Measurements from ENCODE around the gene SSC5D. TPM values are rescaled to one million over a fixed set of nuclear protein-coding genes. Genes with fewer than 3 reads are reported as not detected.

Gene SSC5D
- total and polyA plus RNA-seq, 2 experiments from 2014 or later = 0.23 to 0.69 TPM

GRCh38 chr19:55474269-55475265 is 13.7 kb upstream of the SSC5D start:
- Histone ChIP-seq H3K9me2 (ENCODE audit: insufficient read depth) (no peaks in the 10 kb centered on the region), H3K79me2 (replicated peaks; ENCODE audit: insufficient read depth) (peaks cover 9% of the 10 kb centered on the region), H2AFZ (no peak overlapping the region), H3K4me1 (ENCODE audit: insufficient read depth) (peaks cover 13% of the 10 kb centered on the region; the same call in 1 of the 2 replicates), H3K4me3 (no peak overlapping the region), H3K27ac (ENCODE audit: low read depth) (no peak overlapping the region), H3K27me3 (ENCODE audit: insufficient read depth) (no peaks in the 10 kb centered on the region), H4K20me1 (replicated peaks; ENCODE audit: insufficient read depth) (no peaks in the 10 kb centered on the region), H3F3A (replicated peaks; ENCODE audit: low read depth) (peaks cover 22% of the 10 kb centered on the region; the same call in 1 of the 2 replicates), H3K4me2 (no peak overlapping the region), H3K36me3 (ENCODE audit: insufficient read depth) (no peaks in the 10 kb centered on the region)
- peaks cover 23% of the 10 kb centered on the region for H3K27me3 Mint-ChIP-seq (ENCODE audit: insufficient read depth, low read depth, poor library complexity)
- peaks cover 29% of the 10 kb centered on the region for H3K4me1 Mint-ChIP-seq
- no peak for DNase-seq (ENCODE audit: low spot score)
- TF ChIP-seq CREB1 (CRISPR knock-in tag; IDR thresholded peaks at IDR 0.05; ENCODE audit: low read depth) = no peak
- no peak for TF ChIP-seq POLR2AphosphoS5 (IDR thresholded peaks at IDR 0.05; ENCODE audit: low read depth)
- TF ChIP-seq EZH2phosphoT487 (IDR thresholded peaks at IDR 0.05; ENCODE audit: unreplicated experiment) = no peak
- TF ChIP-seq CTCF (conservative IDR thresholded peaks at IDR 0.05; ENCODE audit: low read depth in 2 of 2) = no peak
- TF ChIP-seq ZNF114 (CRISPR knock-in tag; IDR thresholded peaks at IDR 0.05) = no peak
- TF ChIP-seq ETS1 (IDR thresholded peaks at IDR 0.05) = no peak
- TF ChIP-seq ZNF331 (CRISPR knock-in tag; IDR thresholded peaks at IDR 0.05; ENCODE audit: low read depth) = no peak
- no peak for TF ChIP-seq ZNF462 (CRISPR knock-in tag; IDR thresholded peaks at IDR 0.05)
- no peak for TF ChIP-seq STAT1 (IDR thresholded peaks at IDR 0.05; ENCODE audit: unreplicated experiment)
- no peak for TF ChIP-seq NANOG (IDR thresholded peaks at IDR 0.05; ENCODE audit: borderline replicate concordance)
- no peak for TF ChIP-seq JUNB (IDR thresholded peaks at IDR 0.05; ENCODE audit: unreplicated experiment)
- peaks cover 6% of the 10 kb centered on the region; the same call in 2 of the 3 replicates for H3K36me3 Mint-ChIP-seq (ENCODE audit: low read depth)
- H3K27ac Mint-ChIP-seq = no peak overlapping the region
- H3K9me3 Mint-ChIP-seq = peaks cover 3% of the 10 kb centered on the region; the same call in 2 of the 3 replicates
- no peak for ATAC-seq
- peak overlapping the region; percentile 31; the same call in 2 of the 3 replicates for H3K4me3 Mint-ChIP-seq
